ENCODE measurements around the gene FBXO22. TPM values are rescaled to one million over a fixed set of nuclear protein-coding genes. Genes with fewer than 3 reads are reported as not detected.

Gene FBXO22
- total RNA-seq, 1 donor: 17.8 TPM

DNA sequence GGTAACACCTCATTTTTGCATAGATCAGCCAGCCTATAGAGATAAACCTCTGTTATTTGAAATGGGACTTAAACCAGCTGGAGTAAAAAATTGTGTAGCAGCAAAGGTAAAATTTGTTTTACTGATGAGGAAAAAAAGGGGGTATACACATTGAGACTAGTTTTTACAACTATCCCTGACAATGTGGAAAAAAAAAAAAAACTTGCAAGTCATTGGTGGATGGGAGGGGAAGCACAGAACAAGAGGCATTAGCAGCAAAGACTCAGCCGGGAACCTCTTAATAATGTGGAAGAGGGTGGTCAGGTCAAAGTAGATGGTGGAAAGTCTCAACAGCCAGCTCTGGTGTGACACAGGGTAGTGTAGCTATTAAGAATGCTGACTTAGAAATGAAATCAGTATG is 14.5 kb downstream of the FBXO22 start:
- DNase-seq (ENCODE audit: low read depth in 2 of 3, low spot score in 2 of 3): no peak

DNA sequence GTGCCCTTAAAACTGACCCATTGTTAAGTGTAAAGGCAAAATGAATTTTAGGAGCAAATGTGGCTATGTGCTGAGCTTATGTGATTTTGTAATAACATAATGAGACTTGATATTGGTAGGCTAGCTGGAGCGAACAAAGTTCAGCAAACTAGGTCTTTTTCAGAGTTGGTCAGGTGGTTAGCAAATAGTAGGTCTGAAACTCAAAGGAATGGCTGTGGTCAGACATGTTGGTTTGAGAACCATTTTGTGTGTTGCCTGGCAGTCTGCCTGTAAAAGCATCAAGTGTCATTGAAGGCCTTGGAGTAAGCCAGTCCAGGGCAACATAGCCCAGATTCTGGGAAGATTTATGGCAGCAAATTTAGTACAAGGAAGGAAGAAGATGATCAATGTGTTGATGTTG is 16.4 kb downstream of the FBXO22 start:
- no peak for DNase-seq (ENCODE audit: low read depth in 2 of 3, low spot score in 2 of 3)

DNA sequence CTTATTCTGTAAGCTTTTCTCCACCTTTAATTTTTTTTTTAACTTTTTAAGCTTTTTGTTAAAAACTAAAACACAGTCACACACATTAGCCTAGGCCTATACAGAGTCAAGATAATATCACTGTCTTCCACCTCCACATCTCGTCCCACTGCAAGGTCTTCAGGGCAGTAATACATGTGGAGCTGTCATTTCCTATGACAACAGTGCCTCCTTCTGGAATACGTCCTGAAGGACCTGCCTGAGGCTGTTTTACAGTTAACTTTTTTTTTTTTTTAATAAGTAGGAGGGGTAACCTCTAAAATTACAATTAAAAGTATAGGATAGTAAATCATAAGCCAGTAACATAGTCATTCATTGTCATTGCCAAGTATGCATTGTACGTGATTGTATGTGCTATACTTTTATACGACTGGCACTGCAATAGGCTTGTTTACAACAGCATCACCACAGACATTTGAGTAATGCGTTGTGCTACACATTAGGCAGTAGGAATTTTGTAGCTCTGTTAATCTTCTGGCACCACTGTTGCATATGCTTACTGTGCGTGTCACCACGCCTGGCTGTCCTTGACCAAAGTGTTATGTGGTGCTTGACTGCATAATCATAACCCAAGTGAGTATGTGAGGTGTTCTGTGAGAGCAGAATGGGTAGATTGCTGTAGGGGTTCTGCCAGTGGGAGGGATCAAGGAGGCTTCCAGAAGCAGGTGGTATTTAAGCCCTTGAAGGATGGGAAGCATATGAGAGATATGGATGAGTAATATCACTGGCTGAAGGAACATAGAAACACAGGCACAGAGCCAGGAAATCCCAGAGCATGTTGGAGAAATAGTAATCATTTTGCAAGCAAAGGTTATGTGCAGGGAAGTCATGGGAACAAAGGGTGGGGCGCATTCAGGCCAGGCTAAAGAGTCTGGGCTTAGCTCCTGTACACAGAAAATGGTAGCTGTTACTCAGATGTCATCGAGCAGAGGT is 18.3 kb downstream of the FBXO22 start:
- DNase-seq (ENCODE audit: low read depth in 2 of 3, low spot score in 2 of 3): peak in 2 of 3 donors; percentile 65 to 83

DNA sequence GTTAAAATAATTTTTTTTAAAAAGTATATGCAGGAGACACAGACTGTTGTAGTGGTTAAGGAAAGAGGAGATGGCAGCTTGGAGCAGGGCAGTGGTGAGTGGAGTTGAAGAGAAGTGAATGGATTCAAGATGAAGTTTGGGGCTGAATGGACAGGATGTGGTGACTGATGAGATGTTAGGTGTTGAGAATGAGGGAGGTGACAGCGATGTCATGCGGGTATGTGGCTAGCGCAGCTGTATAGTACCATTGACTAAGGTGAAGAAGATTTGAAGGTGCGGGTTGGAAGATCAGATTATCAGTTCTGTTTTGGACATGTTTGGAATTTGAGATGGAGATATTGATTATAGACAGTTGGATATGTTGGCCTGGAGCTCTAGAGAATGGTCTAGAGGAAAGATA is 20.1 kb downstream of the FBXO22 start:
- DNase-seq (ENCODE audit: low read depth in 2 of 3, low spot score in 2 of 3): no peak

DNA sequence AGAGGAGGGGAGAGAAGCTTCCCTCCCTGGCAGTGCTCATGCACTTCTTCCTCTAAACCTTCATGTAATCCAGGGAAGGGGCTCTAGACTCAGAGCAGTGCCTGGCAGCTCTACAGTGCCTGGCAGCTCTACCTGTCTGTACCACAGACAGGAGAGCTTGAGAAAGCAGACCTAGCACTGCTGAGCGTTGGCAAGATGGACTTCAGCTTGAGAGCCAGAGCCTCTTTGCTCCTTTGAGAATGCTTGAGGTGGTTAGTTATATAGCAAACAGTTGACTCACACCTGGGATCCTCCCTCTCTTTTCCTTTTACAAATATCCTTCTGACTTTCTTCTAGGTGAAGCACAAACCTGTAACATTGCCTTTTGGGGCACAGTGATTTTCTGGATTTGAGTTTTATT is 20.9 kb downstream of the FBXO22 start:
- no peak for DNase-seq (ENCODE audit: low read depth in 2 of 3, low spot score in 2 of 3)

DNA sequence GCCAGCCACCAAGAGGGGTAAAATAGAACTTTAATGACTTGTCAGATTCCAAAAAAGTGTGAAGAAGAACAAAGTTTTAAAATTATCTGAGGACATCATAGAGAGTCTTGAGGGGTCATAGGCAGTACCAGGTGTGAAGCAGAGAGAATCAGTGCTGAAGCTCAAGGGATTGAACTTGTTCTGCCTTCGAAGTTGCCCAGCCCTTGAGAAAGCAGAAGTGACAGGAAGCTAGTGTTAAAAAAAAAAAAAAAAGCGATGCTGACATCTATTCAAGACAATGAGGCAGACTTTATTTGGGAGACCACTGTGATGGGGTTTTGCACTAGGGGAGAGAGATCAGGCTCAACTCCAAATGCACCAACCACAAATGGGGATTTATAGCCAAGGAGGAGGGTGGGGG is 21.8 kb downstream of the FBXO22 start:
- DNase-seq (ENCODE audit: low read depth in 2 of 3, low spot score in 2 of 3): peak in 1 of 3 donors; percentile 28

DNA sequence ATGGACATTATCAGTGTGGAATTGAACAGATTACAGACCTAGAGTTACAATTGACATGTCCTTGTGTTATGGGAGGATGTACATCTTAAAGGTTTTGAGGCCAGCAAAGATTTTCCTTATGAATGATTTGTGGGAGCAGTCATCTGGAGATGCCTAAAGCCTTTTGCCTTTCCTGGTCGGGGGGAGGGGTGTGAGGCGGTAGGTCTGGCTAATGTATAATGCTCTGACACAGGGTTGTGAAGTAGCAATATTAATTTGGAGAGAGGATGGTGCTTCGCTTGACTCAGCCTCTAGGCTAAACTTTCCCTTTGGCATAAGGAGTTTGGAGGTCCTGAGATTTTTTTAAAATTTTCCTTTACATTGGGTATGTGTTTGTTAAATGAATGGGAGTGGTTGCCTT is 23.3 kb downstream of the FBXO22 start:
- no peak for DNase-seq (ENCODE audit: low read depth in 2 of 3, low spot score in 2 of 3)

DNA sequence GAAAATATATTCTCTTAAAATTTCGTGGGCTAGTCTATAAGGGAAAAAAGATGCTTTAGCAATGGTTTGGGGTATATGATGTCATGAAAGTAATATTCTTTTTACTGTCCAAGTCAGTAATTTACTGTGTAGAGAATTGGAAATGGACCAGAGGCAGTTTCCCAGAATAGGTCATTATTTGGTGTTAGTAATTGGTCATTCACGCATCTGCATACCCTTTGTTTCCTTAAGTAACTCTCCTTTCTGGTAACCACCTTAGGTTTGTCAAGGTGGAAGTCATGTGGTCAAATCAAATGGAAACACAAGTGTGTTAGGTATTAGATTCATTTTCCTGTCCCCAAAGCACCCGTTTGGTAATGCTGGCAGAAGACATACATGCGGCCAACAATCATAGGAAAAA is 23.9 kb downstream of the FBXO22 start:
- DNase-seq (ENCODE audit: low read depth in 2 of 3, low spot score in 2 of 3): no peak

DNA sequence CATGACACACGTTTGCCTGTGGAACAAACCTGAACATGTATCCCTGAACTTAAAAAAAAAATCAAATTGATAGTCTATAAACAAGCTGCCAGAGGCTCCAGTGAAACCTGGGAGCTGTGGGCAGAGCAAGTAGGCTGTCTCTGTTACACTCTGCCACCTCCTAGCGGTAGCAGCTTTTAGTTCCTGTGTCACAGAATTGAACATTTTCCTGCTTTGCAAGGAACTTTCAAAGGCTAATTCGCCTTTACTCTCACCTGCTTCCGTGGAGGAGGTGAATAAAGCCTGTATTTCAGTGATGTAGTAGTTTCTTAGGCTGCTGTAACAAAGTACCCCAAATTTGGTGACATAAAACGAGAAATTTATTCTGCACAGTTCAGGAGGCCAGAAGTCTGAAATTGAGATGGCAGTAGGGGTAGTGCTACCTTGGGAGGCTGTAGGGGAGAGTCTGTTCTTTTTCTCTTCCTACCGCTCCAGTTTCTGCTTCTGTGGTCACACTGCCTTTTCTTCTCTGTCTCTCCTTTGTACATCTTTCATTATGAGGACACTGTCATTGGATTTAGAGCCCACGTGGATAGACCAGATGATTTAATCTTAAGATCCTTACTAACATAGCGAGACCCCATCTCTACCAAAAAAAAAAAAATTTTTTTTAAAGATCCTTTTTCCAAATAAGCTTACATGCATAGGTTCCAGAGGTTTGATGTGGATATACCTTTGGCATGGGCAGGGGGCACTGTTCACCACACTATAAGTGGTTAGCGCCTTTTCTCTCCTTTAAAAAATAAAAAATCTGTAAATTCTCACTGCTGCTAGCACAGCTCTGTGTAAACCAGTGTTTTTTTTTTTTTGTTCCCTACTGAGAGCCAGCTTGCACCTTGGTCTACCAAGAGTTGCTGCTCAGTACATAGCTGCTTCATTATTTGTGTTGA is 25.3 kb downstream of the FBXO22 start:
- DNase-seq (ENCODE audit: low read depth in 2 of 3, low spot score in 2 of 3): peak in 2 of 3 donors; percentile 36 to 57

DNA sequence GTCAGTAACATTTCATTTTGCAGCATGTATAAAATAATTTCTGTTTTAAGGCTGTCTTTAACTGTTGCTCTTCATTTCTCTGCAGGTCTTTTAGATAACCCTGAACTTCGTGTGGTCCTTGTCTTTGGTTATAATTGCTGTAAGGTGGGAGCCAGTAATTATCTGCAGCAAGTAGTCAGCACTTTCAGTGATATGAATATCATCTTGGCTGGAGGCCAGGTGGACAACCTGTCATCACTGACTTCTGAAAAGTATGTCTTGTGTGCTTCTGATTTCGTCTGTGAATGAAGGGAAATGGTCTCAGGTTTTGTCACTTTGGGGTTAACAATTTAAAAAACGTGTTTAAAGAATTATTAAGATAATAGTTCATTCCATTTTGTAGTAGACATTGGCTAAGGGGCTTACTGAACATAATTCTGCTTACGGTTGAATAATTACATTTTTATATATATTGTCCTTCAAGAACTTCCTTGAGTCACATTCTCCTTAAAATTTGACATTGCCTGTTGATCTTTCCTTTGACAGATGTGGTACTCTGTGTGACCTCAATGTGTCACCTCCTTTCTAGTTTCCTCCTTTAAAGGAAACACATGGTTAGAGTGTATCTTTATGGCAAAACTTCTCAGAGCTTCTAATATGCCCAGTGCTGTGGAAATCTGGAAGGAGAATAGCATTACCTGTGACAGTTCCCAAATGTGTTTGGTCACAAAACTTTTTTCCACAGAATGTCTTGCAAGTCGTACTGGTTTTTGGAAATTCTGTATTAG is 26.3 kb downstream of the FBXO22 start:
- peak in 1 of 3 donors; percentile 4 for DNase-seq (ENCODE audit: low read depth in 2 of 3, low spot score in 2 of 3)

DNA sequence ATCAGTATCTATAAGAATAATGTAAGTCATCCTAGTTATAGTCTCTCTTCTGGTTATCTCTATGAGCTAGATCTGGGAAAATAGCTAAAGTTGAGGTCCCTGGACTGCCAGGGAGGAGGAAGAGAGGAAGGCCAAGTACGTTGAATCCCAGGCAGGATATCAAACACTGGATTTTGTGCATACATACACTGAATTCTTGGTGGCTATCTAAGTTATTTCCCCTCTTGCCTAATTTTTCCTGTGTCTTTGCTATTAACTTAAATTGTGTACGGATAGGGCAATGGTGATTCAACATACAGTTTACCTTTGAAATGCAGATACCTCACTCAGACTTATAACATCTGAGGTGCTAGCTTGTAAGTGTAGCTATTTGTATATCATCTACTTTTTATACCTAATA is 27.2 kb downstream of the FBXO22 start:
- no peak for DNase-seq (ENCODE audit: low read depth in 2 of 3, low spot score in 2 of 3)

DNA sequence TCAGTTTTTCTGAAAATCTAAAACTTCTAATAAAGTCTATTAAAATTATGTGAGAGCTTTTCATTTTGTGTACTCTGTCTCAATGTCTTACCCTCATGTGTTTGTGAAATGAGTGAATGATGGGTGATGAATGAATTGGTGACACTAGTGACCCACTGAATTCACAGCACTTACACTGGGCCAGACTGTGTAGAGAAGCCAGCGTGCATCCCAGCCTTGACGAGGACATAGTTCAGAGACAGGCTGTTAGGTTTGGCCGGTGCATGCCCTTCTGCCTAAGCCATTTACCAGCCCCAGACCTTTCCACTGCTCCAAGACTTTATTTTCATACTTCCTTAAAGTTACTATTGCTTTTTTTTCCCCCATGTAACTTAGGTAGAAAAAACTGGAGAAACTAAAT is 38.8 kb downstream of the FBXO22 start:
- no peak for DNase-seq (ENCODE audit: low read depth in 2 of 3, low spot score in 2 of 3)

DNA sequence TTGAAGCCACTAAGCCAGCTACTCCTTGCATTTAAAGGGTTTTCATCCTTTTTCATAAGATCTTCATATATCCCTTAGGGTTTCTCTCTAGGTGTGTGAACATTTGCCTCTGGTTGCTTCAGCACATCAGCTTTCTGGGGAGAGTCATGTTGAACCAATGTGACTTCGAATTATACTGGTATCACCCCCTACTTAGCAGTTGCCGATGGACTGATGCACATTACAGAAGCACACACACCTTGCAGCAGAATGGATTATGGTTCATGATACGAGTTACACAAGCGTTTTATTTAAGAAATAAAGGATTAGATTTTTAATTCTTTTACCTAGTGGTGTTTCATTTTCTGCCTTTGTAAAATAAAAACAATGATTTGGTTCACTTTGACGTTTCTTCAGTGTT is 39.6 kb downstream of the FBXO22 start:
- DNase-seq (ENCODE audit: low read depth in 2 of 3, low spot score in 2 of 3): no peak

DNA sequence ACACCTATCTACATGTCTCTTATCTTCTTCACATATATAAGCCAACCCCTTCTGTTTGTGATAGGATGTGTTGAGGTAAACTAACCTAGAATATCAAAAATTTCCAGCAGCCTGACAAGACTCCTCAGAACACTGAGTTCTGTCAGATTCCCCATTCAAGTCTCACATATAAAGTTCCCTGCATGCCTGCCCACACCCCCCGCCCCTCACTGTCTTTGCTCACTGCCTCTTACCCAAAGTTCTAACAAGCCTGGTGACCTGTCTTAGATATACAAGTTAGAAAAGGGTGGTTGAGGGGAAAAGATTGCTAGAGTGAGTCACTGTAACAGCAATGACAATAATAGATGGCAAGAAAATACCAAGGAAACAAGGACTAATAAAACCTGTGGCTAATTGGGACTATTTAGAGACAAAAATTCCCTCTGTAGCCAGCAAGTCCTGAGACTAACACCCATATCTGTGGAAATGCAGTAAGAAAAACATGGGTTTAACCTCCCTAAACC is 40.1 kb downstream of the FBXO22 start:
- DNase-seq (ENCODE audit: low read depth in 2 of 3, low spot score in 2 of 3): no peak

DNA sequence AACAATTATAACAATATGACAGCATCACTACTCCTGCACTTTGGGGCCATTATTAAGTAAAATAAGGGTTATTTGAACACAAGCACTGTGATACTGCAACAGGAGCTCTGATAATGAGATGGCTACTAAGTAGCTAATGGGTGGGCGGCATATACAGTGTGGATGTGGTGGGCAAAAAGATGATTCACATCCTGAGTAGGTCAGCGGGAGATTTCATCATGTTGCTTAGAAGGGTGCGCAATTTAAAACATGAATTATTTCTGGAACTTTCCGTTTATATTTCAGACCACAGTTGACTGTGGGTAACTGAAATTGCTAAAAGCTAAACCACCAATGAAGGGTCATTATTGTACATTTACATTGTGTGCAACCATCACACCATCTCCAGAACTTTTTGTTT is 42.3 kb downstream of the FBXO22 start:
- peak in 1 of 3 donors; percentile 28 for DNase-seq (ENCODE audit: low read depth in 2 of 3, low spot score in 2 of 3)

DNA sequence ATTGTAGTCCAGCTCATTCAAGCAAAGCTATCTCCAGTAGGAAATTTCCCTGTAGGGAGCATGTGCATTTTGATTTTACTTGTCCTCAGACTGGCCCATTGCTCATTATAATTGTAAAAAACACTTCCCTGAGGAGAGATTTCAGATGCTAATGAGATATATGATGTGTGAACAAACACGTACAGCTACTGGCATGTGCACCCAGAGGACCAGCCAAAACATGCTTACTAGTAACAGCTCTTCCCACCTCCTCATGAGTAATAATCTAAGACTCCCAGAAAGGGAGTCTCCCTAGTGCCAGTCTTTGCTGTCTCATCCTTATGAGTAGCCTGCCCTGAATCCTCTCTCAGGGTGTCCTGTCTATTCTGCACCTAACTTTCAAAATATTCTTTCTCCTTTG is 43.4 kb downstream of the FBXO22 start:
- no peak for DNase-seq (ENCODE audit: low read depth in 2 of 3, low spot score in 2 of 3)

DNA sequence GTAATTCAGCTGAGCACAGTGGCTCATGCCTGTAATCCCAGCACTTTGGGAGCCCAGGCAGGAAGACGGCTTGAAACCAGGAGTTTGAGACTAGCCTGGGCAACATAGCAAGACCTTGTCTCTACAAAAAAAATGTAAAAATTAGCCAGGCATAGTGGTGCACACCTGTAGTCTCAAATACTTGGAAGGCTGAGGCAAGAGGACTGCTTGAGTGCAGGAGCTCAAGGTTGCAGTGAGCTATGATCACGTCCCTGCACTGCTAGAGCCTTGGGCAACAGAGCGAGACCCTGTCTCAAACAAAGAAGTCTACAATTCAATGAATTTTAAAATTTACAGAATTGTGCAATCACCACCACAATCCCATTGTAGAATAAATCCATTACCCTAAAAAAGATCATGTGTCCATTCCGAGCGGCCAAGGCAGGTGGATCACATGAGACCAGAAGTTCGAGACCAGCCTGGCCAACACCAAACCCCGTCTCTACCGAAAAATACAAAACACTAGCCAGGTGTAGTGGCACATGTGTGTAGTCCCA is 45.2 kb downstream of the FBXO22 start:
- no peak for DNase-seq (ENCODE audit: low read depth in 2 of 3, low spot score in 2 of 3)

DNA sequence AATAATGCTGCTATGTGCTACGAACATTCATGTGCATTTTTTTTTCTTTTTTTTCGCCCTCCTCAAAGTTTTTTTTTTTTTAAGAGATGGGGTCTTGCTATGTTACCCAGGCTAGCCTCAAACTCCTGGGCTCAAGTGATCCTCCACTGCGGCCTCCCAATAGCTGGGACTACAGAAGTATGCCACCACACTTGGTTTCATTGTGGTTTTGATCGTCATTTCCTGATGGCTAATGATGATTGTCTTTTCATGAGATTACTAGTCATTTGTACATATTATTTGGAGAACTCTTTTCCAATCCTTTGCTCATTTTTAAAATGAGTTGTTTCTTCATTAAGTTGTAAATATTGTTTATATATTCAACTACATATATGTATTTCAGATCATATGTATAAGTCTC is 48.8 kb downstream of the FBXO22 start:
- peak in 1 of 3 donors; percentile 13 for DNase-seq (ENCODE audit: low read depth in 2 of 3, low spot score in 2 of 3)

DNA sequence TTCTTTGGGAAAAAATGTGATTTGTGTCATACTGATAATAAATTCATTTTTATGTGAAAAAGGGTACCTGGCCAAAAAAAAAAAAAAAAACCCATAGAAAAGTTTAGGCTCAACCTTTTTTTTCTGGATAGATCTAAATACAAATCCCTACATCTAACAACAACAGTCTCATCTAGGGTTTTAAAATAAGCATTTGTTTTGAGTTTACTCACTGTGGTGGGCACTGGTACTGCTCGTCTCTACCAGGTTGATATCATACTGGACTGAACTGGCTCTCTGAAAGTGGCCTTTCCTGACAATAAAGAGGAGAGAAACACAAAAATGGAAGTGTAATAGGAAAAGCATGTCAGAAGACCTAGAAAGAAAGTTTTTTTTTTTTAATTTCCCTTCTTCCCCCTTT is 52.0 kb downstream of the FBXO22 start:
- no peak for DNase-seq (ENCODE audit: low read depth in 2 of 3, low spot score in 2 of 3)

DNA sequence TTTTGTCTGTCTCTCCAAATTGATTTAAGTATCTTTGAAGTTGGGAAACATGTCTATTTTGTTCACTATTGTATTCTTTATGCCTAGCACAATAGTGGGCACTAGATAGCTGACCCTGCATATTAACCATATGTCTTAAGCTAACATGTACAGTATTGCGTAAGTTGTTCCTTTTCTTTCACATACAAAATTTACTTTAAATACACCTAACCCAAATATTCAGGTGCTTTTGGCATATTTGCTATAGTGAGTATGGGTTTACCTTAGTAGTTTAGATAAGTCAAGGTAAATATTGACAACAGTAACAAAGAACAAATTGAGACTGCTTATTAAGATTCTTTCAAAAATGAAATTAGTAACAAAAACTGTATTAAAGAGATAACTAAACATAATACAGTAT is 57.7 kb downstream of the FBXO22 start:
- no peak for DNase-seq (ENCODE audit: low read depth in 2 of 3, low spot score in 2 of 3)

Data from hematopoietic multipotent progenitor cell (in vitro differentiated cells).